ENCODE measurements around the gene SLC25A43.
"Not testable (repeated sequence)": the region's sequence is repeated elsewhere in the genome, so short reads cannot be mapped to it uniquely, and the experiment has no call there.

Gene SLC25A43

GRCh38 chrX:119410027-119410819 is 11.1 kb downstream of the SLC25A43 start:
- DNase-seq, result peak in 1 of 2 donors; percentile 3

- no peak for DNase-seq
Observed at GRCh38 chrX:119410854-119411253, 11.7 kb downstream of the SLC25A43 start.

GRCh38 chrX:119411959-119412358 is 12.8 kb downstream of the SLC25A43 start:
- DNase-seq, result no peak

- DNase-seq, result no peak
Observed at GRCh38 chrX:119417376-119417775, 18.2 kb downstream of the SLC25A43 start.

GRCh38 chrX:119417842-119418241 is 18.7 kb downstream of the SLC25A43 start:
- DNase-seq, result peak; percentile 6 to 12

GRCh38 chrX:119419146-119419545 is 20.0 kb downstream of the SLC25A43 start:
- no peak for DNase-seq

GRCh38 chrX:119419898-119420297 is 20.8 kb downstream of the SLC25A43 start:
- no peak for DNase-seq

- no peak for DNase-seq
Observed at GRCh38 chrX:119421016-119421705, 22.0 kb downstream of the SLC25A43 start.

- DNase-seq, result no peak
Observed at GRCh38 chrX:119423631-119424030, 24.5 kb downstream of the SLC25A43 start.

- DNase-seq, result no peak
Observed at GRCh38 chrX:119424999-119425398, 25.9 kb downstream of the SLC25A43 start.

- peak; percentile 5 to 33 for DNase-seq
Observed at GRCh38 chrX:119427024-119427794, 28.1 kb downstream of the SLC25A43 start.

- DNase-seq, result no peak
Observed at GRCh38 chrX:119427795-119428185, 28.7 kb downstream of the SLC25A43 start.

- no peak for DNase-seq
Observed at GRCh38 chrX:119429471-119429870, 30.3 kb downstream of the SLC25A43 start.

- not testable (repeated sequence) for DNase-seq
Observed at GRCh38 chrX:119441295-119441694, 42.2 kb downstream of the SLC25A43 start.

GRCh38 chrX:119442286-119442685 is 43.1 kb downstream of the SLC25A43 start:
- DNase-seq, result peak; percentile 52 to 70

GRCh38 chrX:119453202-119453601 is 54.1 kb downstream of the SLC25A43 start:
- DNase-seq, result no peak

- DNase-seq, result no peak
Observed at GRCh38 chrX:119455264-119455663, 56.1 kb downstream of the SLC25A43 start.

GRCh38 chrX:119459181-119459580 is 60.0 kb downstream of the SLC25A43 start:
- DNase-seq, result no peak

GRCh38 chrX:119465555-119465954 is 66.4 kb downstream of the SLC25A43 start:
- no peak for DNase-seq

GRCh38 chrX:119466970-119467369 is 67.8 kb downstream of the SLC25A43 start:
- DNase-seq, result no peak

- no peak for DNase-seq
Observed at GRCh38 chrX:119467433-119467832, 68.3 kb downstream of the SLC25A43 start.

GRCh38 chrX:119467842-119468550 is 68.9 kb downstream of the SLC25A43 start, which contains the start of gene SLC25A5:
SLC25A5 (plus strand) TSS chrX:119468444; CDS start chrX:119468516, 72 bp downstream.
- DNase-seq, result peak; percentile 88 to 91
